Memory B cell (primary cell): ENCODE measurements around the gene MRM3.
A peak's percentile ranks its signal among the peaks of the same experiment; 100 is the strongest.
"Not testable (repeated sequence)": the region's sequence is repeated elsewhere in the genome, so short reads cannot be mapped to it uniquely, and the experiment has no call there.

Experiments used
- ATAC-seq: fragments of 150-1000 bp; cut with Tn5 transposase; 2 replicates; pipeline ENCODE4 v1.10.0; 2021; ENCODE audit warnings: low read depth, mild to moderate bottlenecking, moderate library complexity
- DNase-seq, 2 donors: peaks; one replicate each; pipeline ENCODE4 v3.0.0; 2022; ENCODE audit warnings: low spot score in 2 of 2
- H3K27ac Mint-ChIP-seq: one replicate; pipeline ENCODE4 v1.8.0; 2022; ENCODE audit warnings: mild to moderate bottlenecking, moderate library complexity, mixed read lengths
- H3K27me3 Mint-ChIP-seq: one replicate; pipeline ENCODE4 v1.8.0; 2022; ENCODE audit warnings: mixed read lengths
- H3K36me3 Mint-ChIP-seq: one replicate; pipeline ENCODE4 v1.8.0; 2022; ENCODE audit warnings: mild to moderate bottlenecking, mixed read lengths
- H3K4me1 Mint-ChIP-seq: one replicate; pipeline ENCODE4 v1.8.0; 2022; ENCODE audit warnings: mixed read lengths
- H3K4me3 Mint-ChIP-seq: one replicate; pipeline ENCODE4 v1.8.0; 2022; ENCODE audit warnings: mild to moderate bottlenecking, moderate library complexity, mixed read lengths
- H3K9me3 Mint-ChIP-seq: one replicate; pipeline ENCODE4 v1.8.0; 2022; ENCODE audit warnings: mixed read lengths

Gene MRM3

GRCh38 chr17:781805-782731 lies at the start of gene MRM3, which contains the start of gene GLOD4:
MRM3 (plus strand) TSS chr17:782353; CDS start chr17:782379, 26 bp downstream.
GLOD4 (minus strand) TSS chr17:782280; CDS start chr17:782255, 25 bp downstream.
- H3K9me3 Mint-ChIP-seq = no peaks in the 10 kb centered on the region
- H3K36me3 Mint-ChIP-seq = peaks cover 9% of the 10 kb centered on the region
- peak within 1 kb of the TSS; percentile 100 for H3K27ac Mint-ChIP-seq
- ATAC-seq = peak; percentile 95
- H3K4me3 Mint-ChIP-seq = peak within 1 kb of the TSS; percentile 100
- H3K4me1 Mint-ChIP-seq = peaks cover 20% of the 10 kb centered on the region
- H3K27me3 Mint-ChIP-seq = no peaks in the 10 kb centered on the region
- DNase-seq = peak; percentile 96 to 100

- ATAC-seq (peak; percentile 47), DNase-seq (peak in 1 of 2 donors; percentile 17)
- H3K27me3 Mint-ChIP-seq = no peaks in the 10 kb centered on the region
- no peaks in the 10 kb centered on the region for H3K9me3 Mint-ChIP-seq
- peaks cover 4% of the 10 kb centered on the region for H3K4me1 Mint-ChIP-seq
- H3K4me3 Mint-ChIP-seq = peak overlapping the region; percentile 87
- no peaks in the 10 kb centered on the region for H3K36me3 Mint-ChIP-seq
- peak overlapping the region; percentile 41 for H3K27ac Mint-ChIP-seq
Measured at GRCh38 chr17:732902-733720, 49.0 kb upstream of the MRM3 start.

GRCh38 chr17:733743-734142 lies 48.4 kb upstream of the MRM3 start:
- H3K9me3 Mint-ChIP-seq = no peaks in the 10 kb centered on the region
- ATAC-seq = no peak
- H3K36me3 Mint-ChIP-seq = no peaks in the 10 kb centered on the region
- no peak overlapping the region for H3K27ac Mint-ChIP-seq
- no peaks in the 10 kb centered on the region for H3K27me3 Mint-ChIP-seq
- no peak for DNase-seq
- peak overlapping the region; percentile 87 for H3K4me3 Mint-ChIP-seq
- peaks cover 4% of the 10 kb centered on the region for H3K4me1 Mint-ChIP-seq

- Mint-ChIP-seq H3K4me3 (no peak overlapping the region), H3K36me3 (no peaks in the 10 kb centered on the region), H3K9me3 (no peaks in the 10 kb centered on the region), H3K27ac (no peak overlapping the region), H3K4me1 (peaks cover 13% of the 10 kb centered on the region), H3K27me3 (no peaks in the 10 kb centered on the region)
- ATAC-seq (no peak), DNase-seq (no peak)
Measured at GRCh38 chr17:737561-738113, 44.5 kb upstream of the MRM3 start.

- ATAC-seq = peak; percentile 93
- peak overlapping the region; percentile 92 for H3K27ac Mint-ChIP-seq
- H3K4me3 Mint-ChIP-seq = peak overlapping the region; percentile 53
- peaks cover 4% of the 10 kb centered on the region for H3K36me3 Mint-ChIP-seq
- no peaks in the 10 kb centered on the region for H3K9me3 Mint-ChIP-seq
- peaks cover 11% of the 10 kb centered on the region for H3K4me1 Mint-ChIP-seq
- DNase-seq = peak; percentile 58 to 78
- H3K27me3 Mint-ChIP-seq = no peaks in the 10 kb centered on the region
Measured at GRCh38 chr17:740240-741017, 41.7 kb upstream of the MRM3 start.

- H3K9me3 Mint-ChIP-seq = no peaks in the 10 kb centered on the region
- H3K27me3 Mint-ChIP-seq = no peaks in the 10 kb centered on the region
- peaks cover 7% of the 10 kb centered on the region for H3K36me3 Mint-ChIP-seq
- peak overlapping the region; percentile 55 for H3K27ac Mint-ChIP-seq
- no peak for ATAC-seq
- DNase-seq = no peak
- no peak overlapping the region for H3K4me3 Mint-ChIP-seq
- H3K4me1 Mint-ChIP-seq = peaks cover 11% of the 10 kb centered on the region
Measured at GRCh38 chr17:742147-742793, 39.9 kb upstream of the MRM3 start.

GRCh38 chr17:743139-743538 lies 39.0 kb upstream of the MRM3 start:
- H3K27ac Mint-ChIP-seq = peak overlapping the region; percentile 80
- ATAC-seq = no peak
- H3K9me3 Mint-ChIP-seq = no peaks in the 10 kb centered on the region
- no peak for DNase-seq
- peaks cover 12% of the 10 kb centered on the region for H3K36me3 Mint-ChIP-seq
- peaks cover 14% of the 10 kb centered on the region for H3K4me1 Mint-ChIP-seq
- H3K4me3 Mint-ChIP-seq = no peak overlapping the region
- no peaks in the 10 kb centered on the region for H3K27me3 Mint-ChIP-seq

GRCh38 chr17:744937-745336 lies 37.2 kb upstream of the MRM3 start:
- Mint-ChIP-seq H3K27ac (no peak overlapping the region), H3K4me1 (peaks cover 24% of the 10 kb centered on the region), H3K4me3 (no peak overlapping the region), H3K27me3 (no peaks in the 10 kb centered on the region), H3K36me3 (peaks cover 14% of the 10 kb centered on the region), H3K9me3 (no peaks in the 10 kb centered on the region)
- ATAC-seq (no peak), DNase-seq (no peak)

GRCh38 chr17:745406-745805 lies 36.7 kb upstream of the MRM3 start:
- ATAC-seq = no peak
- Mint-ChIP-seq H3K36me3 (peaks cover 14% of the 10 kb centered on the region), H3K9me3 (no peaks in the 10 kb centered on the region), H3K27me3 (no peaks in the 10 kb centered on the region), H3K4me3 (no peak overlapping the region), H3K4me1 (peaks cover 25% of the 10 kb centered on the region), H3K27ac (no peak overlapping the region)
- DNase-seq = no peak

- no peak for DNase-seq
- no peak for ATAC-seq
- Mint-ChIP-seq H3K27me3 (no peaks in the 10 kb centered on the region), H3K4me1 (peaks cover 27% of the 10 kb centered on the region), H3K36me3 (peaks cover 14% of the 10 kb centered on the region), H3K9me3 (no peaks in the 10 kb centered on the region), H3K27ac (no peak overlapping the region), H3K4me3 (no peak overlapping the region)
Measured at GRCh38 chr17:746181-746580, 36.0 kb upstream of the MRM3 start.

- no peak overlapping the region for H3K27ac Mint-ChIP-seq
- H3K27me3 Mint-ChIP-seq = no peaks in the 10 kb centered on the region
- H3K9me3 Mint-ChIP-seq = no peaks in the 10 kb centered on the region
- DNase-seq (no peak), ATAC-seq (no peak)
- peaks cover 29% of the 10 kb centered on the region for H3K4me1 Mint-ChIP-seq
- peaks cover 14% of the 10 kb centered on the region for H3K36me3 Mint-ChIP-seq
- H3K4me3 Mint-ChIP-seq = no peak overlapping the region
Measured at GRCh38 chr17:746783-747629, 35.1 kb upstream of the MRM3 start.

- H3K4me3 Mint-ChIP-seq, ATAC-seq, H3K27me3 Mint-ChIP-seq, DNase-seq, H3K27ac Mint-ChIP-seq, H3K9me3 Mint-ChIP-seq: not testable (repeated sequence)
- Mint-ChIP-seq H3K4me1 (peaks cover 35% of the 10 kb centered on the region), H3K36me3 (peaks cover 14% of the 10 kb centered on the region)
Measured at GRCh38 chr17:748604-749003, 33.5 kb upstream of the MRM3 start.
